G401 (cell line): Measurements from ENCODE around the gene CD38. TPM values are rescaled to one million over a fixed set of nuclear protein-coding genes. Genes with fewer than 3 reads are reported as not detected.

Experiments used
- DNase-seq: peaks from one replicate; pipeline ENCODE4 v3.0.0-alpha.2; 2015; ENCODE audit warnings: low spot score
- in situ Hi-C: cut with HindIII; loops from 2 replicates; pipeline ENCODE4 v1.10.0; 2016; ENCODE audit warnings: low sequenced_read_pairs, mixed read lengths
- total RNA-seq: library from RNA; depleted of rRNA; stranded (reverse); fragments of >200 nt; shearing (Covaris generic); gene quantifications from 2 replicates; pipeline ENCODE4 v1.2.3, GENCODE V29; 2014; rRNA removed

CD38 gene
- total RNA-seq, 1 experiment from 2014 or later = not detected

DNA sequence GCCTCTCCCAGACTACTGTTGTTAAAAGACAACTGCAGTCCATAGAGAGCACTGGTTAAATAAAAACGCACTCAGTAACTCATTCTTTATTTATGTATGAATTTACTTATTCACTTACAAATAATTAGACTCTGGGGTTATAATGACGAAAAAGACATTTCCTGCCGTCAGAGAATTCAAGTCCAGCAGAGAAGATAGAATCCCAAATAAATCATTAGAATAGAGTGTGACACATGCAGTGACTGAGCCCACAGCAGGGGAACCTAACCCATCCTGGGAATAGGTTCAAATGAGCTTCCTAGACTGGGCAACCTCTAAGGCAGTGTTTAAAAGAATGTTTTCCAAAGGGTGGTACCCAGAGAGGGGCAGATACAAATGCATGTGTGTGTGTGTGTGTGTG, 106.5 kb downstream of the CD38 start:
- no peak for DNase-seq
- in situ Hi-C loops = no loop called here

GRCh38 chr4:15885422-15885821, 107.3 kb downstream of the CD38 start:
- in situ Hi-C loops = no loop called here
- no peak for DNase-seq

DNA sequence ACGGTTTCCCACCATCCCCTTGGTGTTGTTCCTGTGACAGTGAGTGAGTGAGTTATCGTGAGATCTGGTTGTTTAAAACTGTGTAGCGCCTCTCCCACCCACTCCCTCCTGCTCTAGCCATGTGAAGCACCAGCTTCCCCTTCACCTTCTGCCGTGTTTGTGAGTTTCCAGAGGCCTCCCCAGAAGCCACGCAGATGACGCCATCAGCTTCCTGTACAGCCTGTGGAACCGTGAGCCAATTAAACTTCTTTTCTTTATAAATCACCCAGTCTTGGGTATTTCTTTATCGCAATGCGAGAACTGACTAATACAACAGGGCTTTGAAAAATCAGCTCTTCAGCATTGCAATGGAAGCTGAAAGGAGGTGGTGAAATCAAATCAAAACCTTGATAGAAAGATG, 110.4 kb downstream of the CD38 start:
- in situ Hi-C loops = no loop called here
- DNase-seq = no peak

- DNase-seq = no peak
- in situ Hi-C loops = no loop called here
These were observed 112.2 kb downstream of the CD38 start for GRCh38 chr4:15890246-15890829.

DNA sequence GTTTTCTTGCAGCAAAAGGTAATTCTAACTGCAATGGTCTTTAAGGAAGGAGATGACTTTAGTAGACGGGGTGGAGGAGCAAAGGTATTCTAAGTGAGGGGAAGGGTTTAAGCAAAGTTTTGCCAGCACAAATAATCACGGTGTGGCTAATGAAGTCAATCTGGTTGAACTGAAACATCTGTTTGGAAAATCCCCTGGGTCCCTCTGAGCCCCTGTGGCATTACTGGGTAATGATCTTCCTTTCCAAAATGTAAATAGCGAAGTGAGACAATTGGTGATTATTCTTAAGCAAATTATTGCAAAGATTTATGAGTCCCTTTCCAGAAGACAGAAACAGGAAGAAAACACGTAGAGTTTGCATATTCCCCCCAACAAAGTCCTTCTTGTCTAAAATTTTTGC, 113.2 kb downstream of the CD38 start:
- no peak for DNase-seq
- in situ Hi-C loops = no loop called here

DNA sequence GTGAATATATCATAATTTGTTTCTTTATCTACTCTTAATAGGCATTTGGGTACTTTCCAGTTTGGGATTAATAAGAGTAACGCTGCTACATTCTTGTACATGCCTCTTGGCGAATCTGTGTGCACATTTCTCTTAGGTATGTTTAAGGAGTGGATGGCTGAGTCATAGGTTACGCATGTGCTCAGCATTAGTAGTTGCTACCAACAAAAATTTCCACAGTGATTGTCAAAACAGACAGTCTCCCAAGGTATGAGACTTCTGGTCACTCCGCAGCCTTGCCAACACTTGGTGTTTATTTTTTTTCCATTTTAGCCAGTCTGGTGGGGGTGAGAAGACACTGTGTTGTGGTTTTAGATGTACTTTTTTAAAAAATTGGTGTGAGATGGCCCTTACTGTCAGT, 115.8 kb downstream of the CD38 start:
- DNase-seq = no peak
- in situ Hi-C loops = no loop called here

DNA sequence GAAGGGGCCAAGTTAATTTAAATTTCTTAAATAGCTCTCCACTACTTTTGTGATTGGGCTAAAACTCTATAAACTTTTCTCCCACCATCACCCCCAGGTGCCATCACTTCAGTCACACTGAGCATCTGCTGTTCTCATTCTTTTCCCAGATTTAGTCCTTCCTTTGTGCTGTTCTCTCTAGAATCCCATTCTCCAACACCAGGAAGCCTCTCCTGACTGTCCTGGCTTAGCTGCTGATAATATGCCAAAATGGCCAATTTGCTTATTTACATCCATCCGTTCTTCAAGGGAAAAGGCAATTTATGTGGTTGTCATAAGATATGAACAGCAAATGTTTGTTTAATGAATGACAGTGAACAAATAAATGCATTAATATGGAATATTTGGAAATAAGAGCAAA, 116.3 kb downstream of the CD38 start:
- in situ Hi-C loops = no loop called here
- no peak for DNase-seq

DNA sequence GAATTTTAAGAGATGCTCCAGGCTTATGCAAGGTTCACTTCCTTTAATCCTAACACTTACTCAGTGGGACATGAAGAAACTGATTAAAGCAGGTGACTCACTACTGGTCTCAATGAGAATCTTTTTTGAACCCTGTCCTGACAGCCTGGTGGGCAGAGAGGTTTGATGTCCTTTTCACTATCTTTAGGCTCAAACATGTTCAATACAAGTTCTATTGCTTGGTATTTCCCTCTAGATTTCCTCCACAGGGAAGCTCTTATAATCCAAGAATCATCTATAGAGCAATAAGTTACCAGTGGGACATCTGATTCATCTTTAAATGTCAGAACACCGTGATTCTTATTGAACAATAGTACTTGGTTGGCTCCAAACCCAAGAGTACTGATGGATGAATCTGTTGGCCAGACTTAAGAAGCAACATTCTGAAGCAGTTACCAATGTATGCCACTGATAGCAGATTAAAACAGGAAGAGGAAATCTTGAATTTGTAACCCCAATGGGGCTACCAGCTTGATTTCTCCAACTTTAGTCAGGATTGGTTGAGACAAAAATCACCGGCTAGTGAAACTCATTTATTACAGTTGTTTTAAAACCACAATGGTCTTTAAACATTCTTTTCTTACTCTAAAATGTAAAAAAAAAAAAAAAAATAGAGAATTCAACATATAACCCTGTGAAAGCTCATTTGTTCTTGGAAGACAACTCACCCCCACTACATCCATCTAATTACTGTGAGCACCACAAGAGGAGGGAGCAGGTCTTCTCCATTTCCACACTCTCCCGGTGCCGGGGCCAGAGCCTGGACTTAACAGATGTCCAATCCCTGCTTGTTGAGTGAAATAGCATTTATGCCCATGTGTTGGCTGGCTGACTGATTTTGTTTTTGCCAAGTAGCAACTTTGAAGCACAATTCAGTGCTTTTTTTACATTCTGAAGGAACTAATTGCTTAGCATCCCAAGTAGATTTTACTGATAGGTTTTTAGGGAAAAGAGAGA, 117.1 kb downstream of the CD38 start:
- in situ Hi-C loops = no loop called here

GRCh38 chr4:15897577-15897976, 119.4 kb downstream of the CD38 start:
- in situ Hi-C loops = no loop called here
- DNase-seq = no peak

More for the DNA sequence above, 117.1 kb downstream of the CD38 start:
- DNase-seq = no peak

GRCh38 chr4:15898902-15899301, 120.8 kb downstream of the CD38 start:
- in situ Hi-C loops = no loop called here
- DNase-seq = no peak

DNA sequence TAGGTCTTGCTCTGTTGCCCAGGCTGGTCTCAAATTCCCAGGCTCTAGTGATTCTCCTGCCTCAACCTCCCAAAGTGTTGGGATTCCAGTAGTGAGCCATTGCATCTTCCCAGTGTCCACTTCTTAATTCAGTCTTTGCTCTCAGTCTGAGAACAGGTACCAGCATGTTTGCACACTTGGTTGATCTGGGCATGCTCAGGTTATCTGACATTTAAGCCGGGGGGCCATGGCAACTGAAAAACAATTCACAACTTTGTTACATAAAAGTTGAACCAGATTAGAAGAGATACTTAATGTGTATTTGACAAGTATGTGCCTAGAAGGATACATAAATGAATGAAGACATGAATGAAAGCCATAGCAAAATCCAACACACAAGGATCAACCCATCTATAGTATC, 121.4 kb downstream of the CD38 start:
- in situ Hi-C loops = no loop called here
- no peak for DNase-seq

- in situ Hi-C loops = loop anchor here (25.0 kb wide), 1 partner anchor 111 kb away; no protein-coding TSS in a partner anchor
These were observed 122.9 kb downstream of the CD38 start for GRCh38 chr4:15901007-15901406.

GRCh38 chr4:15901998-15902397, 123.9 kb downstream of the CD38 start:
- no peak for DNase-seq
- in situ Hi-C loops = loop anchor here (25.0 kb wide), 1 partner anchor 110 kb away; no protein-coding TSS in a partner anchor

More at GRCh38 chr4:15901007-15901406, 122.9 kb downstream of the CD38 start:
- DNase-seq = no peak

DNA sequence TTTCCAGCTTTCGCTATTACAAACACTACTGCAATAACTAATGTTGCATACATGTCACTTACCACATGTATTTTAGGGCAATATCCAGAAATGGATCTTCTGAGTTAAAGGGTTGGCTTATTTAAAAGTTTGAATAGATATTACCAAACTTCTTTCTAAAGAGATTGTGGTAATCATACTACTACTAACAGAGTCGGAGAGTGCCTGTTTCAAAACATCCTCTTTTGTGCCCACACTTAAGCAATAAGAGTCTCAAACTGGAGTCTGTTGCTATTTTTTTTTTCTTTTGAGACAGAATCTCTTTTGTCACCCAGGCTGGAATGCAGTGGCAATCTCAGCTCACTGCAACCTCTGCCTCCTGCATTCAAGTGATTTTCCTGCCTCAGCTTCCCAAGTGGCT, 124.6 kb downstream of the CD38 start:
- no peak for DNase-seq
- in situ Hi-C loops = loop anchor here (25.0 kb wide), 1 partner anchor 110 kb away; no protein-coding TSS in a partner anchor

Other genes starting within 250 kb of the CD38 start
- 38.9 and 43.1 TPM in 2 replicates for gene FBXL5, start 123.0 kb upstream of the CD38 start, total RNA-seq
- 26.8 and 27.6 TPM in 2 replicates for gene FAM200B, start 96.5 kb upstream of the CD38 start, total RNA-seq
- gene BST1, start 75.3 kb upstream of the CD38 start, total RNA-seq = 0.80 TPM in 1 of 2 replicates, not detected in the other
- not detected in 2 replicates for gene FGFBP1, start 160.4 kb downstream of the CD38 start, total RNA-seq
- gene FGFBP2, start 184.8 kb downstream of the CD38 start, total RNA-seq = not detected in 2 replicates